GM23338 (cell line): ENCODE data around the gene EIF4A3. TPM values are rescaled to one million over a fixed set of nuclear protein-coding genes. Genes with fewer than 3 reads are reported as not detected.

Experiments used
- EZH2 ChIP-seq: fragments of 200-600 bp; sonication (generic); IDR thresholded peaks from one replicate; pipeline ENCODE4 v1.8.0; 2017; ENCODE audit warnings: antibody characterized with exemption, mild to moderate bottlenecking, low read depth; ENCODE audit not compliant: unreplicated experiment
- REST ChIP-seq: IDR thresholded peaks from one replicate; pipeline ENCODE4 v1.6.1; 2018; ENCODE audit warnings: antibody characterized with exemption; ENCODE audit not compliant: unreplicated experiment
- ZNF114 ChIP-seq: fragments of 250-450 bp; sonication (Bioruptor Pico); IDR thresholded peaks from 2 replicates; pipeline ENCODE4 v1.5.0; 2020; ENCODE audit warnings: mild to moderate bottlenecking, moderate library complexity
- ZNF331 ChIP-seq: fragments of 250-450 bp; sonication (Bioruptor Pico); IDR thresholded peaks from 2 replicates; pipeline ENCODE4 v1.5.0; 2020; ENCODE audit warnings: low read depth, mild to moderate bottlenecking, moderate library complexity
- microRNA counts: library from miRNA; unstranded; fragments of <30 nt; microRNA quantifications from one replicate; lab custom pipeline; 2017
- microRNA-seq: library from miRNA; unstranded; fragments of <30 nt; microRNA quantifications from one replicate; pipeline ENCODE4, GENCODE V29; 2017
- polyA plus RNA-seq: library from polyadenylated mRNA; unstranded; fragments of >200 nt; fragmentation: Nextera tagmentation; extraction: Ambion mirVana; gene quantifications from 2 replicates; pipeline ENCODE4 v1.2.1, GENCODE V29; 2016
- small RNA-seq: library from RNA; depleted of rRNA; stranded (forward); fragments of <200 nt; gene quantifications from one replicate; pipeline ENCODE3, GENCODE V24; 2014; ENCODE audit warnings: low replicate concordance
- total RNA-seq: library from RNA; depleted of rRNA; stranded (reverse); fragments of >200 nt; shearing (Covaris generic); gene quantifications from 2 replicates; pipeline ENCODE4 v1.2.3, GENCODE V29; 2014; rRNA removed
- TF ChIP-seq, protein P1 (sequence below): IDR thresholded peaks from 2 replicates; pipeline ENCODE4 v1.6.1; 2016; ENCODE audit warnings: antibody characterized with exemption
- TF ChIP-seq, protein P2 (sequence below), 2 experiments: fragments of 200-600 bp in 1 of 2; sonication (generic) in 1 of 2; conservative IDR thresholded peaks; 2 replicates each; pipeline versions ENCODE4 v1.5.1 to v1.6.1; 2016 to 2017; ENCODE audit warnings: antibody characterized with exemption in 2 of 2, low read depth in 2 of 2, mild to moderate bottlenecking in 2 of 2, moderate library complexity in 1 of 2

The EIF4A3 gene
- total and polyA plus RNA-seq, 2 experiments from 2014 or later = 146 to 156 TPM

DNA sequence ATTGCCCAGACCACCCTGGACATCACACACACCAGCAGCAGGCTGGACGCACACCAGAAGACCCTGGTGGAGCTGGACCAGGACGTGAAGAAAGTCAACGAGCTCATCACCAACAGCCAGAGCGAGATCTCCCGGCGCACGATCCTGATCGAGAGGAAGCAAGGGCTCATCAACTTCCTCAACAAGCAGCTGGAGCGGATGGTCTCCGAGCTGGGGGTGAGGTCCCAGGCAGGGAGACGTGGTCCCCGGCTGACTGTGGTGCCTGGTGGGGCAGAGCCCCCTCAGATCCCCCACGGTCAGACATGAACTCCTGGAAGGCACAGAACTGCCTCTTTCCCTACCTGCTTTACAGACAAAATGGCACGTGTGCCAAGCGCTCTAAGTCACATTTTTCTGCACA is 62.2 kb downstream of the EIF4A3 start (continued):
- TF ChIP-seq, protein P1, sequence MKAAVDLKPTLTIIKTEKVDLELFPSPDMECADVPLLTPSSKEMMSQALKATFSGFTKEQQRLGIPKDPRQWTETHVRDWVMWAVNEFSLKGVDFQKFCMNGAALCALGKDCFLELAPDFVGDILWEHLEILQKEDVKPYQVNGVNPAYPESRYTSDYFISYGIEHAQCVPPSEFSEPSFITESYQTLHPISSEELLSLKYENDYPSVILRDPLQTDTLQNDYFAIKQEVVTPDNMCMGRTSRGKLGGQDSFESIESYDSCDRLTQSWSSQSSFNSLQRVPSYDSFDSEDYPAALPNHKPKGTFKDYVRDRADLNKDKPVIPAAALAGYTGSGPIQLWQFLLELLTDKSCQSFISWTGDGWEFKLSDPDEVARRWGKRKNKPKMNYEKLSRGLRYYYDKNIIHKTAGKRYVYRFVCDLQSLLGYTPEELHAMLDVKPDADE = no peak
- TF ChIP-seq EZH2 (no peak), ZNF114 (no peak), REST (no peak), ZNF331 (CRISPR knock-in tag) (no peak)
- TF ChIP-seq, protein P2, sequence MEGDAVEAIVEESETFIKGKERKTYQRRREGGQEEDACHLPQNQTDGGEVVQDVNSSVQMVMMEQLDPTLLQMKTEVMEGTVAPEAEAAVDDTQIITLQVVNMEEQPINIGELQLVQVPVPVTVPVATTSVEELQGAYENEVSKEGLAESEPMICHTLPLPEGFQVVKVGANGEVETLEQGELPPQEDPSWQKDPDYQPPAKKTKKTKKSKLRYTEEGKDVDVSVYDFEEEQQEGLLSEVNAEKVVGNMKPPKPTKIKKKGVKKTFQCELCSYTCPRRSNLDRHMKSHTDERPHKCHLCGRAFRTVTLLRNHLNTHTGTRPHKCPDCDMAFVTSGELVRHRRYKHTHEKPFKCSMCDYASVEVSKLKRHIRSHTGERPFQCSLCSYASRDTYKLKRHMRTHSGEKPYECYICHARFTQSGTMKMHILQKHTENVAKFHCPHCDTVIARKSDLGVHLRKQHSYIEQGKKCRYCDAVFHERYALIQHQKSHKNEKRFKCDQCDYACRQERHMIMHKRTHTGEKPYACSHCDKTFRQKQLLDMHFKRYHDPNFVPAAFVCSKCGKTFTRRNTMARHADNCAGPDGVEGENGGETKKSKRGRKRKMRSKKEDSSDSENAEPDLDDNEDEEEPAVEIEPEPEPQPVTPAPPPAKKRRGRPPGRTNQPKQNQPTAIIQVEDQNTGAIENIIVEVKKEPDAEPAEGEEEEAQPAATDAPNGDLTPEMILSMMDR (conservative IDR thresholded peaks at IDR 0.05; ENCODE audit: low read depth in 2 of 2) = no peak

MicroRNAs within 50 kb of the gene (microRNA counts, 767-probe panel; counts per million panel counts)
- microRNA hsa-miR-1268b (lab: Ali Mortazavi, UCI) = not detected

Small RNAs within 50 kb of the gene (microRNA-seq; reads per million reads assigned to microRNA genes)
- gene MIR1268B = not detected

Small RNAs within 50 kb of the gene (small RNA-seq; reads per million reads assigned to genes)
- gene AC087741.2 (not detected), gene MIR1268B (not detected)

Other genes with a start within 250 kb of the EIF4A3 start
- gene TBC1D16, start 111.3 kb downstream of the EIF4A3 start, total RNA-seq = 93.5 and 104 TPM in 2 replicates
- 15.2 and 16.7 TPM in 2 replicates for gene TBC1D16, start 111.3 kb downstream of the EIF4A3 start, polyA plus RNA-seq
- gene CCDC40, start 110.5 kb downstream of the EIF4A3 start, total RNA-seq = 7.1 and 8.1 TPM in 2 replicates
- 6.7 and 7.6 TPM in 2 replicates for gene CCDC40, start 110.5 kb downstream of the EIF4A3 start, polyA plus RNA-seq
- gene GAA, start 45.5 kb downstream of the EIF4A3 start, total RNA-seq = 77.4 and 98.1 TPM in 2 replicates
- gene GAA, start 45.5 kb downstream of the EIF4A3 start, polyA plus RNA-seq = 72.5 and 73.9 TPM in 2 replicates
- 0.52 TPM in 1 of 2 replicates, not detected in the other for gene CARD14, start 22.9 kb upstream of the EIF4A3 start, total RNA-seq
- 0.08 TPM in 1 of 2 replicates, not detected in the other for gene CARD14, start 22.9 kb upstream of the EIF4A3 start, polyA plus RNA-seq
- 9.6 and 26.9 TPM in 2 replicates for gene SGSH, start 73.2 kb upstream of the EIF4A3 start, total RNA-seq
- 17.5 and 18.6 TPM in 2 replicates for gene SGSH, start 73.2 kb upstream of the EIF4A3 start, polyA plus RNA-seq
- gene SLC26A11, start 73.3 kb upstream of the EIF4A3 start, total RNA-seq = 16.1 and 23.0 TPM in 2 replicates
- gene SLC26A11, start 73.3 kb upstream of the EIF4A3 start, polyA plus RNA-seq = 10.8 and 10.9 TPM in 2 replicates
- 52.5 and 67.2 TPM in 2 replicates for gene RNF213, start 113.7 kb upstream of the EIF4A3 start, total RNA-seq
- gene RNF213, start 113.7 kb upstream of the EIF4A3 start, polyA plus RNA-seq = 21.2 and 21.9 TPM in 2 replicates